Measurements from ENCODE around the gene CNTNAP2.

DNA sequence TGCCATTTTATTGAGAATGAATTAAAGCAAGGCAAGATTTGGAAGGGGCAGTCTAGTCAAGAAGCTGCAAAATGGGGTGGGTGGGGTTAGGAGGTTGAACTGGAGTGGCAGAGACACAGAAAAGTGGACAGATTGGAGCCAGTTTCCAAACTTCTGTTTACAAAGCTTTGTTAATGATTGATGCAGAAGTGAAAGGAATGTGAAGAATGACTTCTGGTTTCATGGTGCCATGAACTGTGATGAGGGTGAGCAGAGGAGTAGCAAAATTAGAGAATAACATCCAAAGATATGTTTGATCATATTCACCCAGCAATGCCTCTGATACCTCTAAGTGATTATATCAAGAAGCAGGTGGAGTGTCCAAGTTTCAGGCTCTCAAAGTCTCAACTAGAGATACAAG, 1356.0 kb downstream of the CNTNAP2 start:
- TF ChIP-seq FOXM1 (IDR thresholded peaks at IDR 0.05; ENCODE audit: borderline replicate concordance) (no peak), ARNT (IDR thresholded peaks at IDR 0.05) (no peak), SP1 (IDR thresholded peaks at IDR 0.05) (no peak), BHLHE40 (IDR thresholded peaks at IDR 0.05; ENCODE audit: borderline replicate concordance) (no peak), FOXK2 (IDR thresholded peaks at IDR 0.05) (no peak), L3MBTL2 (conservative IDR thresholded peaks at IDR 0.05) (no peak), SUZ12 (IDR thresholded peaks at IDR 0.05) (no peak), PKNOX1 (IDR thresholded peaks at IDR 0.05) (no peak)
